ENCODE data around the gene NR1H2.
"Not testable (repeated sequence)": the region's sequence is repeated elsewhere in the genome, so short reads cannot be mapped to it uniquely, and the experiment has no call there.

Gene NR1H2

GRCh38 chr19:50376166-50377050 lies at the start of gene NR1H2:
Gene NR1H2 (plus strand): TSS chr19:50376457. CDS start chr19:50377606, 1,149 bp downstream.
- DNase-seq: peak; percentile 96

GRCh38 chr19:50327013-50327412 lies 49.2 kb upstream of the NR1H2 start:
- DNase-seq: no peak

DNA sequence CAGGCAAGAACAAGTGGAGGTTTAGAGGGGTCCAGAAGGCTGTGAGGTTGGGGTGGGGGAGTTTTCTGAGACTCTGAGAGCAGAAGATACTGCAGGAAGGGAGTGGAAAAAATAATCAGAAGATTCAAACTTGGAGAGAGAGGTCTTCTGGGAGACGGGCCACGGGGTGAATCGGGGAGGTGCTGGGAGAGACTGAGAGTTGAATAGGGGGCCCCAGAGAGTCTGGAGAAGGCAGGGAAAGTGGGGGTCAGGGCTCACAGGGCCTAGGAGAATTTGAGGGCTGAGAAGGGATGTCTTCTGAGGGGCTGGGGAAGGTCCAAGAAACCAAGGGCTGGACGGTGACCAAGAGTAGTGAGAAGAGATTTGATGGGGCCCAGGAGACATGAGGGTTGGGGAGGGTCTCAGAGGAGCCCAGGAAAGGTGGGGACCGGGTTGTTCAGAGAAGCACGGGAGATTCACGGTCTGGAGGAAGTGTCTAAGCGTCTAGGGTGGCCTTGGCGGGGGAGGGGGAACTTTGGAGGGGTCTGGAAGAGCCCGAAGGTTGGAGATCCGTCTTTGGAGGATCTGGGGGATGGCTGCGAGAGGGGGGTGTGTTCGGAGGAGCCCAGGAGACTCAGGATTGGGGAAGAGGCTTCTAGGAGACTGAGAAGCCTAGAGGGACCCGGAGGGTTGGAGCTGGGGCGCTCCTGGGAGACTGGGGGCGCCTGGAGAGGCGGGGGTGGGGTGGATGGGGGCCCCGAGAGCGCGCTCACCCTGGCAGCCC lies 48.6 kb upstream of the NR1H2 start:
- DNase-seq: no peak

DNA sequence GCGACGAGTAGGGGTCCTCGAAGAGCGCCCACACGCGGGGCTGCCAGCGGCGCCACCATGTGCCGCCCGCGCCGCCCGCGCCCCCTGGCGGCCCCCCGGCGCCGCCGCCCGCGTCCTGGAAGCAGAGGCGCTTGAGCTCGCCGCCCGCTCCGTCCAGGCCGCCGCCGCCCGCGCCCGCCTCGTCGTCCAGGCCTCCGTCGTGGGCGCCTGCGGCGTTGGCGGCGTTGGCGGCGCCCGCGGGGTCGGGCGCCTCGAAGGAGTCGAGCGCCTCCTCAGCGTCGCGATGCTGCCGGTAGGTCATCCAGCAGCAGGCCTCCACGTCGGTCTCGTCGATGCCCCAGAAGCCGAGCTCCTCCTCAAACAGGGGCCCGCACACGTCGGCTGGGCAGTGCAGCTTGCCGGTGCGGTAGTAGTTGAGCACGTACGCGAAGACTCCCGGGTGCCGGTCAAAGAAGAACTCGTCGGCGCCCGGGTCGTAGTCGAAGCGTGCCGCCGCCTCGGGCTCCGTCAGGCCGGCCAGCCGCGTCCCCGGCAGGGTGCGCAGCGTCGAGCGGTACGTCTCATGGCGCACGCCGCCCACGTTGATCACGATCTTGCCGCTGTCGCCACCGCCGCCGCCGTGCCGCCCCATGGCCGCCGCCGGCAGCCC lies 47.9 kb upstream of the NR1H2 start:
- no peak for DNase-seq

GRCh38 chr19:50328873-50329145 lies 47.4 kb upstream of the NR1H2 start:
- DNase-seq: no peak

DNA sequence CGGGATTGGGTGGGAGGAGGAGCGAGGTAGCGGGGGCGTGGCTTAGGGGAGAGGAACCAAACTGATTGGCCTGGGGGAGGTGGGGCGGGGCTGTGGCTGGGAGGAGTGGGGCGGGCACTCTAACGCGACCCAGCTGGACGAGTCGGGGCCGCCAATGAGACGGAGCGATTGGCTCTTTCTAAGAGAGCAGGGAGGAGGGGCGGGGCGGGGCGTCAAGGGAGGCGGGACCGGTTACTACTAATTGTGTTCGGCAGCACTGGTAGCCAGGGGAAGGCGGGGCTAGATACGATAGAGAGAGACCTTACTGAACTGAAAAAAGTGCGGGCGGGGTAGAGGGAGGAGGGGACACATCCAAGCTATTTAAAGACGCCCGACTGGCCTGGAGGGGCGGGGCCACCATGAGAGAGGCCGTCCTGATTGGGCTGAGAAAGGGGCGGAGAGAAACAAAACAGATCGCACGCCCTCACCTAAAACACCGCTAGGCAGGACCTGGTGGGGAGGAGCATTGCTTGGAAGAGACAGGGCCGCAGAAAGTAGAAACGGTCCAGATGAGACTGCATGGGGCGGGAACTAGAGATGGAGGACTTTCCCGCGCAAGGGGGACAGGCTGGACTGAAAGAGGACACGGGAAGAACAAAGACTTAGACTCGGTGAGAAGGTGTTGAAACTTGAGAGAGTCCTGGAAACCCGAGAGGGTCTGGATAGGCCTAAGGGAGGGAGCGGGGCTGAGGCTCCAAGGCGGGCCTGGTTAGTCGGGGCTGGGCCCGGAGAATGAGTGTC lies 46.9 kb upstream of the NR1H2 start, which contains the start of gene KCNC3:
Gene KCNC3, minus strand, starts transcription at position 232 of the 780 bp plus-strand sequence. CDS start 295 bp downstream, outside the sequence.
- DNase-seq: peak; percentile 98

DNA sequence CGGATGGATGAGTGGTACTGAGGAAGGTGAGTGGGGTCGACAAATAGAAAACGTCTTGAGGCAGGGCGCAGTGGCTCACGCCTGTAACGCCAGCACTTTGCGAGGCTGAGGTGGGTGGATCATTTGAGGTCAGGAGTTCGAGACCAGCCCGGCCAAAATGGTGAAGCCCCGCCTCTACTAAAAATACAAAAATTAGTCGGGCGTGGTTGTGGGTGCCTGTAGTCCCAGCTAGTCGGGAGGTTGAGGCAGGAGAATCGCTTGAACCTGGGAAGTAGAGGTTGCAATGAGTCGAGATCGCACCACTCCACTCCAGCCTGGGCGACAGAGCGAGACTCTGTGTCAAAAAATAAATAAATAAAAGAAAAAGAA lies 46.3 kb upstream of the NR1H2 start:
- not testable (repeated sequence) for DNase-seq

- peak; percentile 79 for DNase-seq
These were observed 45.7 kb upstream of the NR1H2 start for GRCh38 chr19:50330365-50331078.

DNA sequence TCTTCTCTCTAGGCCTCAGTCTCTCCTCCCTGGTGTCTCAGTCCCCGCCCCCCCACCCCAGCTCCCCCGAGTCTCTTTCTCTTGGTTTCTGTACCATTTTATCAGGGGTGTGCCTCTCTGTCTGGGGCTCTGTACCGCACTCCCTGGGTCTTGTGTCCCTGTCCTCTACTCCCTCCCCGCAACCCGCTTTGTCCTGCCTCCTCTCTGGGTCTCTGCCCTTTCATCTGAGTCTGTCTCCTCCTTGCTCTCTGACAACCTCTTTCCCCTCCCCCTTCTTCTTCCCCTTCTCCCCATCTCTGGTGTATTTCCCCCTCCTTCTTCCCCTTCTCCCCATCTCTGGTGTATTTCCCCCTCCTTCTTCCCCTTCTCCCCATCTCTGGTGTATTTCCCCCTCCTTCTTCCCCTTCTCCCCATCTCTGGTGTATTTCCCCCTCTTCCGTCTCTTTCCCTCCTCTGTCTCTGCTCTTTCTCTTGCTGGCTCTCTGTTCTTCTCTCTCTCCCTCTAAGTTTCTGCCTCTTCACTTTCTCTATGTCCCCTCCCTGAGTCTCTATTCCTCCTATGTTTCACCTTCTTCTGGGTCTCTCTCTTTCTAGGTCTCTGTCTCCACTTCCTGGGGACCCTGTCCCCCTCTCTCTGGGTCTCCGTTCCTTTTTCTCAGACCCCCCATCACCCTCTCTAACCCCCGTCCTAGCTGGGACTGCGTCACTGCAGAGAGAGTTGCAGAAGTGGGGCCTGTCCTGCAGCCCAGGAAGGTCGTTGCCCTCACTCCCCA lies 44.9 kb upstream of the NR1H2 start:
- DNase-seq: no peak

- no peak for DNase-seq
These were observed 44.3 kb upstream of the NR1H2 start for GRCh38 chr19:50331994-50332243.

DNA sequence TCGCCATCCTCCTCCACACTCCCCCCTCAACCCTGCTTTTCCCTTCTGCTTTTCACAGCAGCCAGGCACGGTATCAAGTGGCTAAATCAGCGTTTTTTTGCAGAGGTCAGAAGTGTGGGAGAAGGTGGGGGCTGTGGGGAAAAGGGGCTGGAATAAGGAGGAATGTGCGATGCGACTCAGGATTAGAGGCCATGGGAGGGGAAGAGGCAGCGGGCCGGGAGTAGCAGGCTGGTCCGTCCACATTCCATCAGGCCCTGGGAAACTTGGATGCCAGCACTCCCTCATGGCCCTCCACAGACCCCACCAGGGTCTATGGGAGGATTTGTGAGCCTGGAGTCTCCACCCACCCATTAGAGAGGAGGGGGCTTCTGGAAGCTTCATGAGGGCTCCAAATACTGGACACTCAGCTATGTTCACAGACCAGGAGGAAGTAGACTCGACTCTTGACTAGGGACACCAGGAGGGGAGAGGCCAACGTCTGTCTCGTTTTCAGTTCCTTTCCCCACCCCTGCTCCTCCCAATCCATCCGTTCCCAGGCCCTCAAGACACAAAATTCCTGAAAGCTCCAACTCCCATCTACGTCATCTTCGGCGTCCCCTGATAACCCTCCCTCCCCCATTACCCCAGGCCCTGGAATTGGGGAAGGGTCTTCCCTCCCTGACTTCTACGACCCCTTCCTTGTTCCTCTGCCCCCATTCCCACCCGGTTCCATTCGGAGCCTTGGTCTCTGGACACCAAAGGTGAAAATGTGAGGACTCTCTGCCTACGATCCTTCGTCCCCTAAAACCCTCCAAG lies 43.8 kb upstream of the NR1H2 start:
- DNase-seq: no peak

DNA sequence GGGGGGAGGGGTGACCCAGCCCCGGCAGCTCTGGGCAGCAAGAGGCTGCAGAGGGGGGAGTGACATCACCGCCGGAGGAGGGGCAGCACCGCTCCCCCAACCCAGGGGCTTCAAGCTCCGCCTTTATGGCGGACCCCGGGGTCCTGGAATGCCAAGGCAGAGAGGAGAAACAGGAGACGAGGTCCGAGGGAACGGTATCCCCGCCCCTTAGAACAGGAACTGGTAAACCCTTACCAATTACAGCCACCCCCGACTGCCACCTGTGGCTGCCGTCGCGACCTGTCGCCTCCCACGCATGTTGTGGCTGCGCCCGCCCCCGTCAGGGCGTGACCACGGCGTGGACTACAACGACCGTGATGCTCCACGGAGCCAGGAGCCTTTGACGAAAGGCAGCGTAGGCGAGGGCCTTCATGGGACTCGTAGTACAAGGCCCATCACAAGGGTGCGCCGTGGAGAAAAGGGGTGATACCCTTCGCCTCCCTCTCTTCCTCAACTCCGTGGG lies 43.0 kb upstream of the NR1H2 start:
- peak; percentile 85 for DNase-seq

GRCh38 chr19:50333737-50334617 lies 42.3 kb upstream of the NR1H2 start:
- peak; percentile 91 for DNase-seq

DNA sequence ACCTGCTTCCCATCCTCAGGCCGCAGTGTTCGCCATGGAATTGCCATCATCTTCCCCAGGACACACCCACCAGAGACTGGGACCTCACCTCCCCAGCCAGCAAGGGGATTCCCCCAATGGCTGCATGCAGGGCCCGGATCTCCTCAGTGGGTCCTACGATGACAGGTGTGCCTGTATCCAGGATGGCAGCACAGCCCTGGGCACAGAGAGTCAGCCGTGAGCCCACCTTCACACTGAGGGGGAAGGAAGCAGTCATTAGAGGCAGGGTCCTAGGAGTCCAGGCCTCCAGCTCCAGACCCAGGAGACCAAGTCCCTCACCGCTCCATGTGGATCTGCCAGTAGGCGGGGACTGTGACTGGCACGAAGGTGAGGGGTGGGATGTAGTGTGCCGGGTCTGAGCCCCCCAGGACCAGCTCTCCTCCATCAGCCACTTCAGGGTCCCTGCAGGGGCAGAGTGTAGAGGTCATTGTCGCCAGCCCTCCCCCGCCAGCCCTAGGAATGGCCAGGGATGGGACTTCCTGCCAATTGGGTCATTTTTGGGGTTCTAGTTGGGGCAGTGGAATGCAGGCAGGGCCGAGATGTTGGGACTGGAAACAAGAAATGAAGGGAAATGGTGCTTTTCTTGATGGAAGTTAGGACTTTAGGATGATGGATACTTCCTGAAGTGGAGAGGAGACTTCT lies 41.4 kb upstream of the NR1H2 start:
- no peak for DNase-seq

GRCh38 chr19:50337031-50337430 lies 39.2 kb upstream of the NR1H2 start:
- DNase-seq: not testable (repeated sequence)

DNA sequence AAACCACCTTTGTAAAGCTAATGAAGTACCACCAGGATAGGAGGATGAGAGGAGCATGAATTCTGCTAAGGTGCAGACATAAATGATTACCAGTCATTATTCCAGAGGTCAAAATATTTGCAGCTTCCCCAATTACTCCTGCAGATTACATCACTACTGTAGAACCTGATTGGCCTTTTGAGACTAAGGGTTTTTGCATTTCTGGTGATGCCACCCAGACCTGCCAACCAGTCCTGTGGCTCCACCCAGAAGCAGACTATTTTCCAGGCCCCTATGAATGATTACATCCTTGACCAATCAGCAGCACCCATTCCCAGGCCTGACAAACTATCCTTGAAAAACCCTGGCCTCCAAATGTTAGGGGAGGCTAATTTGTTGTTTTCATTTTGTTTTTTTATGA lies 35.9 kb upstream of the NR1H2 start:
- no peak for DNase-seq

DNA sequence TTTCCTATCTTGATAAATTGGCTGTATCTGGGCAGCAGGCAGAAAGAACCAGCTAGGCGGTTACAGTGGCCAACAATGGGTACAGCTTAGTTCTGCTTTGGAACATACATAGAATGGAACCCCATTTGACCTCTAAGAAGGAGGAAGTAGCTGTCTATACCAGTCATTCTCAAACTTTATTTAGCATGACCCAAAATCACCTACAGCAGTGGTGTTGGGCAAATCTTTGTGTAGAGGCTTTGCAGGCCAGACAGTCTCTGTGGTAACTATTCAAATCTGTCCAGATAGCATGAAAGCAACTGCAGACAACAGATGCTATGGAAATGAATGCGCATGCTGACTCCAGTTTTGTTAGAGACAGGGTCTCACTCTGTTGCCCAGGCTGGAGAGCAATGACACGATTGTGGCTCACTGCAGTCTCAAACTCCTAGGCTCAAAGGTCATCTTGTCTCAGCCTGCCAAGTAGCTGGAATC lies 35.1 kb upstream of the NR1H2 start:
- DNase-seq: no peak

DNA sequence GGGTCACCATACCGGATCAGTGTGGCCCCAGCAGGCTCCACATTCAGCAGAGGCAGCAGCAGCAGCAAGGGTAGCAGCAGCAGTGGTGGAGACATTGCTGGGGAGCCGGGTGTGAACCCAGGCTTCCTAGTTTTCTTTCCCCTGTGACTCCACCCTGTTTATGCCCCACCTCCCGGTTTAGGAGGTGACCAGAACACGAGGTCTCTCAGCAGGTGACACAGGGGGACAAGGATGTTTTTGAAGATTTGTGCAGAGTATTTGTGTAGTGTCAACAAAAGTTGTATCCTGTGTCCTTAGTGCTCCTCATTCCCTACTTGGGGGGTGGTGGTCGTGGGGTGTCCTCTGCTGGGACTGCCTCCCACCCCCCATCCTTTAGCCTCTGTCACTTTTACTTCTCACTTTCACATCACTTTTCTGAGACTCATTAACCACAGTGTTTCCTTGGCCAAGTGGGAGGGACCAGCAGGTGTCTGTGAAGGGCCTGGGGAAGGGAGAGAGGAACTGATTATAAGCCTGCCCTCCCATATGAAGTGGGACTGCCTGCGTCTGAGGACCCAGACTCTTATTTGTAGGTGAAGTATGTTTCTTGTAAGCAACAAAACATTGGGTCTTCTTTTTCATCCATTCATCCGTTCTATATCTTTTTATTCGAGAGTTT lies 31.5 kb upstream of the NR1H2 start:
- no peak for DNase-seq

Data from right forelimb (tissue), 1 donor.